AG09319 (cell line): ENCODE results near the gene SLC45A1.
A peak's percentile ranks its signal among the peaks of the same experiment; 100 is the strongest.
"Not testable (repeated sequence)": the region's sequence is repeated elsewhere in the genome, so short reads cannot be mapped to it uniquely, and the experiment has no call there.

ENCODE experiments used
- DNase-seq: peaks from one replicate; pipeline ENCODE4 v3.0.0-alpha.2; 2010; ENCODE audit warnings: low read depth; ENCODE audit errors: extremely low read depth
- TF ChIP-seq, protein P1 (sequence below): IDR thresholded peaks from 2 replicates; pipeline ENCODE4 v1.5.1; 2011; ENCODE audit warnings: low read depth, mild to moderate bottlenecking, inconsistent platforms, low read length, moderate library complexity

Gene SLC45A1

DNA sequence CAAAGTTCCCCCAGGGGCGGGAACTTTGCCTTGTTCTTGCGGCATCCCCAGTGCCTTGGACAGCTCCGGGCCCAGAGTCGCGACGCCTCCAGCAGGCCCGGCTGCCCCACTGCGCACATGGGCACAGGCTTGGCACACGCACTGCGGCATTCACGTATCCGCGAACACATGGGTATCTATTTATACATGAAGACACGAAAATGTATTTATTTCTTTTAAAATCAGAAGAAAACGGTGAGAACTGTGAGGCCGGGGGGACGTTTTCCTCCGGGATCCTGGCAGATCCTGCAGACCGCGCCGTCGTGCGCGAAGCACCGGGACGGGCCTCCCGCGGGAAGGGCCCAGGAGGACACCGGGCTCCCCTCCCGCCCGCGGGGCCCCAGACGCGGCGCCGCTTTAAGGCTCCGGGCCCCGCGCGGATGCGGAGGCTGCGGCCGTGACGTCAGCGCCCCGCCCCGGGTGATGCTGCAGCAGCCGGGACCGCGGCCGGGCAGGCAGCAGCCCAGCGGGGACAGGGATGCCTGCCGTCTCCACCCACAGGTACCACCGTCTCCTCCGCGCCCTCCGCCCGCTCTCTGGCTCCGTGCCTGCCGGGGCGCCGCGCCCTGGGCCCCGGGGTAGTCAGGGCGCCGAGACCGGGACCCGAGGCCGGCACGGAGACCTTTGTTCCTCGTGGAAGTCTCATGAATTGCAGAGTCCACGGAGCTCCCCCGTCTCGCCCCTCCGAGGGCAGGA, at the start of gene SLC45A1:
Gene SLC45A1 (plus strand): TSS at position 468 of the 735 bp plus-strand sequence. CDS start 6,216 bp downstream, outside the sequence.
- TF ChIP-seq, protein P1, sequence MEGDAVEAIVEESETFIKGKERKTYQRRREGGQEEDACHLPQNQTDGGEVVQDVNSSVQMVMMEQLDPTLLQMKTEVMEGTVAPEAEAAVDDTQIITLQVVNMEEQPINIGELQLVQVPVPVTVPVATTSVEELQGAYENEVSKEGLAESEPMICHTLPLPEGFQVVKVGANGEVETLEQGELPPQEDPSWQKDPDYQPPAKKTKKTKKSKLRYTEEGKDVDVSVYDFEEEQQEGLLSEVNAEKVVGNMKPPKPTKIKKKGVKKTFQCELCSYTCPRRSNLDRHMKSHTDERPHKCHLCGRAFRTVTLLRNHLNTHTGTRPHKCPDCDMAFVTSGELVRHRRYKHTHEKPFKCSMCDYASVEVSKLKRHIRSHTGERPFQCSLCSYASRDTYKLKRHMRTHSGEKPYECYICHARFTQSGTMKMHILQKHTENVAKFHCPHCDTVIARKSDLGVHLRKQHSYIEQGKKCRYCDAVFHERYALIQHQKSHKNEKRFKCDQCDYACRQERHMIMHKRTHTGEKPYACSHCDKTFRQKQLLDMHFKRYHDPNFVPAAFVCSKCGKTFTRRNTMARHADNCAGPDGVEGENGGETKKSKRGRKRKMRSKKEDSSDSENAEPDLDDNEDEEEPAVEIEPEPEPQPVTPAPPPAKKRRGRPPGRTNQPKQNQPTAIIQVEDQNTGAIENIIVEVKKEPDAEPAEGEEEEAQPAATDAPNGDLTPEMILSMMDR = peak; percentile 1; the same call in 1 of the 2 replicates
- no peak for DNase-seq

DNA sequence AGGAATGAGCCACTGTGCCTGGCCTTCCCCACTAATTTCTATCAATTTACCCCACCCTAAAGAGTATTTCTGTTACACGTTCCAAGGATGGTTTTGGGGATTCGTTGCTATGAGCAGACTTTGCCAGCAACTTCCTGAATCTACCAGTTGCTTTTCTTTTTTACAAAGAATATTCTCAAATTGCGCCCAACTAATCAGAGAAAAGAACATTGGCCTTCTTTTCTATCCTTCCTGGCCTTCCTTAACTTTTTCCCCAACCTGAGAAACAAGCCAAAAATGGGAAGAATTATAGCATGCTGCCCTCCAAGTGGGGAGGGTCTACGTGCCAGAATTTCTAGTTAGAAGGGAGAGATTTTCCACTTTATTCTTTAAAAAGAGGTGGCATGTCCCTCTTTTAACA, 44.9 kb upstream of the SLC45A1 start:
- TF ChIP-seq, protein P1 = no peak

GRCh38 chr1:8274352-8274751, 43.6 kb upstream of the SLC45A1 start:
- no peak for DNase-seq
- TF ChIP-seq, protein P1 = no peak

More for the DNA sequence above, 44.9 kb upstream of the SLC45A1 start:
- DNase-seq = no peak

GRCh38 chr1:8276173-8276914, 41.6 kb upstream of the SLC45A1 start:
- TF ChIP-seq, protein P1 = no peak
- DNase-seq = no peak

DNA sequence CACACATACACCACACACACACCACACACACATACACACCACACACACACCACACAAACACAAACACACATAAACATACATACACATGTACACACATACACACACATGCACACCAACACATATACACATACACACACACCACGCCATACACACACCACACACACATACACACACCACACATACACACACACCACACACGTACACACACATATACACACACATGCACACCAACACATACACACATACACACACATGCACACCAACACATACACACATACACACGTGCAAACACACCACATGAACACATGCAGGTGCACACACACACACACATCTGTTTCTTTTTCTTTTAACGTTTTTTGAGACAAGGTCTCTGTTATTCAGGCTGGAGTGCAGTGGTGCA, 41.0 kb upstream of the SLC45A1 start:
- DNase-seq = no peak
- TF ChIP-seq, protein P1 = no peak

- DNase-seq = not testable (repeated sequence)
Observed at GRCh38 chr1:8278677-8279076, 39.2 kb upstream of the SLC45A1 start.

GRCh38 chr1:8281843-8282509, 35.9 kb upstream of the SLC45A1 start:
- TF ChIP-seq, protein P1 = no peak
- no peak for DNase-seq
